SU-DHL-6 (cell line): ENCODE results near the gene BMP6.

ENCODE experiments used
- H2AFZ ChIP-seq: fragments of 200-600 bp; sonication (generic); 2 replicates; pipeline ENCODE4 v1.6.1; 2014; ENCODE audit warnings: low read depth, mild to moderate bottlenecking, moderate library complexity, mixed read lengths, antibody characterized with exemption, low read length; ENCODE audit not compliant: severe bottlenecking
- H3F3A ChIP-seq: fragments of 200-600 bp; shearing (Covaris generic); 2 replicates; pipeline ENCODE4 v1.6.0; 2016; ENCODE audit warnings: antibody characterized with exemption, mild to moderate bottlenecking; ENCODE audit not compliant: insufficient read depth
- H3K27ac ChIP-seq: fragments of 200-600 bp; sonication (generic); 2 replicates; pipeline ENCODE4 v1.5.1; 2016; ENCODE audit warnings: low read depth, mild to moderate bottlenecking, low read length, moderate library complexity, mixed read lengths
- H3K27me3 ChIP-seq: fragments of 200-600 bp; sonication (generic), shearing (Covaris generic); 2 replicates; pipeline ENCODE4 v1.6.0; 2014; ENCODE audit warnings: mild to moderate bottlenecking, low read length
- H3K36me3 ChIP-seq: fragments of 200-600 bp; sonication (generic); 2 replicates; pipeline ENCODE4 v1.6.1; 2014; ENCODE audit warnings: mild to moderate bottlenecking, low read length, mixed read lengths
- H3K4me2 ChIP-seq: fragments of 300-600, 200-600 bp; shearing (Covaris generic), sonication (generic); 2 replicates; pipeline ENCODE4 v1.6.0; 2014; ENCODE audit warnings: low read length, low read depth, mild to moderate bottlenecking; ENCODE audit not compliant: poor library complexity, severe bottlenecking
- H3K4me3 ChIP-seq: fragments of 200-600 bp; sonication (generic); 2 replicates; pipeline ENCODE4 v1.5.1; 2014; ENCODE audit warnings: antibody characterized with exemption, low read length, mild to moderate bottlenecking, mixed read lengths; ENCODE audit not compliant: insufficient read depth, poor library complexity, severe bottlenecking
- H3K79me2 ChIP-seq: fragments of 200-600 bp; sonication (generic); 2 replicates; pipeline ENCODE4 v1.6.1; 2014; ENCODE audit warnings: mild to moderate bottlenecking, low read length, moderate library complexity; ENCODE audit not compliant: insufficient read depth
- H3K9ac ChIP-seq: fragments of 200-600 bp; sonication (generic); 2 replicates; pipeline ENCODE4 v1.7.0; 2014; ENCODE audit warnings: mild to moderate bottlenecking, low read length
- H3K9me2 ChIP-seq: fragments of 200-600 bp; sonication (generic); replicated peaks from 2 replicates; pipeline ENCODE4 v1.6.1; 2014; ENCODE audit warnings: low read length; ENCODE audit not compliant: insufficient read depth
- H3K9me3 ChIP-seq: fragments of 200-600 bp; sonication (generic); 2 replicates; pipeline ENCODE4 v1.6.1; 2014; ENCODE audit warnings: low read length, mixed read lengths; ENCODE audit not compliant: insufficient read depth
- H4K20me1 ChIP-seq: fragments of 200-600 bp; sonication (generic); 2 replicates; pipeline ENCODE4 v1.6.1; 2014; ENCODE audit warnings: low read depth, mild to moderate bottlenecking, antibody characterized with exemption, low read length, moderate library complexity, mixed read lengths
- EZH2phosphoT487 ChIP-seq: fragments of 200-600 bp; sonication (generic), shearing (Covaris generic); conservative IDR thresholded peaks from 2 replicates; pipeline ENCODE4 v1.6.1; 2018; ENCODE audit warnings: mild to moderate bottlenecking, antibody characterized with exemption, low read length, moderate library complexity, mixed read lengths
- TF ChIP-seq, protein P1 (sequence below): fragments of 200-600 bp; sonication (generic); IDR thresholded peaks from one replicate; pipeline ENCODE4 v1.5.1; 2017; ENCODE audit warnings: antibody characterized with exemption, mild to moderate bottlenecking, low read length, moderate library complexity; ENCODE audit not compliant: insufficient read depth, poor library complexity, severe bottlenecking

Gene BMP6

DNA sequence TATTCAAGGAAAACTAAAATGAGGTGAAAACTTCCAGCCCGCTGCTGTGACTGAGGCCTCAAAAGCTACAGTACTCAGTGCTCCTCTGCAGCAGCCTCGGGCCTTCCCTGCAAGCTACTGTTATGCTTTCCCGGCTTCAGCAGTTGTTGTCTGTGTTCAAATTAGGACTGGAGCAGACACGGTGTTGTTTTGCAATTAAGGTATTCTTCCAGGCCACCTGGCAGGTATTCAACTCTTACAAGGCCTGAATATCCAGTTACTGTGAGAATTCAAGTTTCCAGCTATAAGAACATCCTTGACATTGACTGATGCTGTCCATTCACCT, 174.0 kb downstream of the BMP6 start:
- peaks cover 5% of the 10 kb centered on the region; the same call in 1 of the 2 replicates for H4K20me1 ChIP-seq
- peaks cover 42% of the 10 kb centered on the region for H3K36me3 ChIP-seq
- peaks cover 4% of the 10 kb centered on the region; the same call in 1 of the 2 replicates for H3K79me2 ChIP-seq
- H3F3A ChIP-seq: no peaks in the 10 kb centered on the region
- TF ChIP-seq, protein P1, sequence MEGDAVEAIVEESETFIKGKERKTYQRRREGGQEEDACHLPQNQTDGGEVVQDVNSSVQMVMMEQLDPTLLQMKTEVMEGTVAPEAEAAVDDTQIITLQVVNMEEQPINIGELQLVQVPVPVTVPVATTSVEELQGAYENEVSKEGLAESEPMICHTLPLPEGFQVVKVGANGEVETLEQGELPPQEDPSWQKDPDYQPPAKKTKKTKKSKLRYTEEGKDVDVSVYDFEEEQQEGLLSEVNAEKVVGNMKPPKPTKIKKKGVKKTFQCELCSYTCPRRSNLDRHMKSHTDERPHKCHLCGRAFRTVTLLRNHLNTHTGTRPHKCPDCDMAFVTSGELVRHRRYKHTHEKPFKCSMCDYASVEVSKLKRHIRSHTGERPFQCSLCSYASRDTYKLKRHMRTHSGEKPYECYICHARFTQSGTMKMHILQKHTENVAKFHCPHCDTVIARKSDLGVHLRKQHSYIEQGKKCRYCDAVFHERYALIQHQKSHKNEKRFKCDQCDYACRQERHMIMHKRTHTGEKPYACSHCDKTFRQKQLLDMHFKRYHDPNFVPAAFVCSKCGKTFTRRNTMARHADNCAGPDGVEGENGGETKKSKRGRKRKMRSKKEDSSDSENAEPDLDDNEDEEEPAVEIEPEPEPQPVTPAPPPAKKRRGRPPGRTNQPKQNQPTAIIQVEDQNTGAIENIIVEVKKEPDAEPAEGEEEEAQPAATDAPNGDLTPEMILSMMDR: no peak
- no peak for TF ChIP-seq EZH2phosphoT487
- no peak overlapping the region for H3K4me3 ChIP-seq
- no peaks in the 10 kb centered on the region for H3K9me2 ChIP-seq
- no peaks in the 10 kb centered on the region for H3K27me3 ChIP-seq
- no peak overlapping the region for H3K27ac ChIP-seq
- H3K9me3 ChIP-seq: no peaks in the 10 kb centered on the region
- H2AFZ ChIP-seq: no peak overlapping the region
- H3K9ac ChIP-seq: no peak overlapping the region
- H3K4me2 ChIP-seq: no peak overlapping the region

DNA sequence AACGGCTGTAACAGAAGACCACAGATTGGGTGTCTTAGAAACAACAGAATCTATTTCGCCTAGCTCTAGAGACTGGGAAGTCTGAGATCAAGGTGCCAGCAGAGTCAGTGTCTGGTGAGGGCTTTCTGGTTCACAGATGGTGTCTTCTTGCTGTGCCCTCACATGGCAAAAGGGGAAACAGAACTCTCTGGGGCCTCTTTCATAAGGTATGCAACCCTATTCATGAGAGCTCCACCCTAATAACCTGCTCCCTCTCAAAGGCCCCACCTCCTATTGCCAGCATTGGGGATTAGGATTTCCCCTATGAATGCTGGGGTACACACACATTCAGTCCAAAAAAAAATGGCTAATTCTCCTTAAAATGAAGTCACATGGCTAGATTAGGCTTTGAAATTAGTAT, 174.7 kb downstream of the BMP6 start:
- no peaks in the 10 kb centered on the region for H3F3A ChIP-seq
- no peak overlapping the region for H3K9ac ChIP-seq
- no peak overlapping the region for H3K4me2 ChIP-seq
- H3K36me3 ChIP-seq: peaks cover 37% of the 10 kb centered on the region
- H4K20me1 ChIP-seq: peaks cover 5% of the 10 kb centered on the region; the same call in 1 of the 2 replicates
- no peak overlapping the region for H2AFZ ChIP-seq
- no peaks in the 10 kb centered on the region for H3K9me2 ChIP-seq
- H3K4me3 ChIP-seq: no peak overlapping the region
- no peak overlapping the region for H3K27ac ChIP-seq
- H3K79me2 ChIP-seq: peaks cover 12% of the 10 kb centered on the region
- no peak for TF ChIP-seq EZH2phosphoT487
- TF ChIP-seq, protein P1: no peak
- H3K27me3 ChIP-seq: no peaks in the 10 kb centered on the region
- H3K9me3 ChIP-seq: no peaks in the 10 kb centered on the region

- no peak overlapping the region for H3K4me2 ChIP-seq
- H4K20me1 ChIP-seq: peaks cover 5% of the 10 kb centered on the region; the same call in 1 of the 2 replicates
- no peak for TF ChIP-seq EZH2phosphoT487
- TF ChIP-seq, protein P1: no peak
- no peaks in the 10 kb centered on the region for H3F3A ChIP-seq
- H3K79me2 ChIP-seq: peaks cover 16% of the 10 kb centered on the region
- no peaks in the 10 kb centered on the region for H3K9me2 ChIP-seq
- no peak overlapping the region for H3K27ac ChIP-seq
- H3K4me3 ChIP-seq: no peak overlapping the region
- H2AFZ ChIP-seq: no peak overlapping the region
- peaks cover 37% of the 10 kb centered on the region for H3K36me3 ChIP-seq
- H3K9ac ChIP-seq: no peak overlapping the region
- no peaks in the 10 kb centered on the region for H3K9me3 ChIP-seq
- no peaks in the 10 kb centered on the region for H3K27me3 ChIP-seq
Observed at GRCh38 chr6:7901056-7901455, 175.2 kb downstream of the BMP6 start.
